PC-9 (cell line): ENCODE results near the gene LZTFL1.

Experiments
- CTCF ChIP-seq: fragments of 200-600 bp; sonication (generic); conservative IDR thresholded peaks from 2 replicates; pipeline ENCODE4 v1.6.1; 2017; ENCODE audit warnings: mixed run types, antibody characterized with exemption, mild to moderate bottlenecking, moderate library complexity
- EZH2 ChIP-seq: fragments of 200-600 bp; sonication (generic); IDR thresholded peaks from 2 replicates; pipeline ENCODE4 v1.8.0; 2017; ENCODE audit warnings: antibody characterized with exemption, low read depth

- no peak for TF ChIP-seq CTCF
- no peak for TF ChIP-seq EZH2
Observed at GRCh38 chr3:45826321-45826720, 15.6 kb downstream of the LZTFL1 start.
